Loucy (cell line): ENCODE measurements around the gene WWTR1.

Experiments used
- H2AFZ ChIP-seq: fragments of 200-600 bp; sonication (generic); 2 replicates; pipeline ENCODE4 v1.6.0; 2016; ENCODE audit warnings: antibody characterized with exemption, mild to moderate bottlenecking, low read length, moderate library complexity
- H3F3A ChIP-seq: fragments of 200-600 bp; 2 replicates; pipeline ENCODE4 v1.6.0; 2016; ENCODE audit warnings: antibody characterized with exemption, low read depth, mild to moderate bottlenecking
- H3K27me3 ChIP-seq: fragments of 200-600 bp; sonication (generic); 2 replicates; pipeline ENCODE4 v1.6.1; 2014; ENCODE audit warnings: low read length, mild to moderate bottlenecking; ENCODE audit not compliant: insufficient read depth, poor library complexity, severe bottlenecking
- H3K36me3 ChIP-seq: fragments of 200-600 bp; sonication (generic); 2 replicates; pipeline ENCODE4 v1.6.1; 2016; ENCODE audit warnings: low read length; ENCODE audit not compliant: insufficient read depth
- H3K4me1 ChIP-seq: fragments of 200-600 bp; sonication (generic); 2 replicates; pipeline ENCODE4 v1.5.1; 2014; ENCODE audit warnings: low read length, mild to moderate bottlenecking; ENCODE audit not compliant: insufficient read depth, poor library complexity, severe bottlenecking
- H3K4me2 ChIP-seq: fragments of 200-600 bp; sonication (generic); 2 replicates; pipeline ENCODE4 v1.6.0; 2014; ENCODE audit warnings: antibody characterized with exemption, low read length, low read depth, mild to moderate bottlenecking; ENCODE audit not compliant: poor library complexity, severe bottlenecking
- H3K4me3 ChIP-seq: fragments of 200-600 bp; sonication (generic); 2 replicates; pipeline ENCODE4 v1.5.1; 2014; ENCODE audit warnings: low read length, mild to moderate bottlenecking, mixed read lengths; ENCODE audit not compliant: poor library complexity, severe bottlenecking
- H3K79me2 ChIP-seq: fragments of 200-600 bp; sonication (generic); 2 replicates; pipeline ENCODE4 v1.6.1; 2014; ENCODE audit warnings: low read length; ENCODE audit not compliant: insufficient read depth
- H3K9ac ChIP-seq: fragments of 200-600 bp; sonication (generic); 2 replicates; pipeline ENCODE4 v1.6.0; 2014; ENCODE audit warnings: mild to moderate bottlenecking, low read depth, low read length, moderate library complexity; ENCODE audit not compliant: poor library complexity, severe bottlenecking
- H3K9me2 ChIP-seq: fragments of 200-600 bp; sonication (generic); replicated peaks from 2 replicates; pipeline ENCODE4 v1.6.1; 2016; ENCODE audit warnings: low read depth, low read length, mixed read lengths
- H3K9me3 ChIP-seq: fragments of 200-600 bp; sonication (generic); 2 replicates; pipeline ENCODE4 v1.6.1; 2014; ENCODE audit warnings: mild to moderate bottlenecking, antibody characterized with exemption, low read length, low read depth; ENCODE audit not compliant: insufficient read depth
- H4K20me1 ChIP-seq: fragments of 200-600 bp; sonication (generic); 2 replicates; pipeline ENCODE4 v1.6.0; 2014; ENCODE audit warnings: antibody characterized with exemption, low read length, mild to moderate bottlenecking; ENCODE audit not compliant: insufficient read depth, poor library complexity, severe bottlenecking
- CTCF ChIP-seq: fragments of 200-600 bp; sonication (generic); conservative IDR thresholded peaks from 2 replicates; pipeline ENCODE4 v1.5.1; 2014; ENCODE audit warnings: mild to moderate bottlenecking, antibody characterized with exemption, low read length
- EZH2phosphoT487 ChIP-seq: fragments of 200-600 bp; IDR thresholded peaks from 2 replicates; pipeline ENCODE4 v1.6.1; 2018; ENCODE audit warnings: antibody characterized with exemption, mild to moderate bottlenecking, moderate library complexity, borderline replicate concordance

Gene WWTR1

GRCh38 chr3:149667576-149667975 lies 9.8 kb upstream of the WWTR1 start:
- H2AFZ ChIP-seq = no peak overlapping the region

GRCh38 chr3:149663966-149664365 lies 6.1 kb upstream of the WWTR1 start:
- Histone ChIP-seq H3K36me3 (no peaks in the 10 kb centered on the region), H3F3A (no peaks in the 10 kb centered on the region), H3K4me2 (no peak overlapping the region), H3K27me3 (no peaks in the 10 kb centered on the region), H3K9ac (no peak overlapping the region), H4K20me1 (no peaks in the 10 kb centered on the region), H2AFZ (no peak overlapping the region), H3K9me3 (no peaks in the 10 kb centered on the region), H3K4me1 (no peaks in the 10 kb centered on the region), H3K4me3 (no peak overlapping the region), H3K79me2 (no peaks in the 10 kb centered on the region), H3K9me2 (no peaks in the 10 kb centered on the region)
- TF ChIP-seq CTCF (no peak), EZH2phosphoT487 (no peak)

More at GRCh38 chr3:149667576-149667975, 9.8 kb upstream of the WWTR1 start:
- Histone ChIP-seq H3K79me2 (no peaks in the 10 kb centered on the region), H3K36me3 (no peaks in the 10 kb centered on the region), H3K9me2 (no peaks in the 10 kb centered on the region), H3K4me3 (no peak overlapping the region), H3F3A (no peaks in the 10 kb centered on the region), H3K4me1 (no peaks in the 10 kb centered on the region), H4K20me1 (no peaks in the 10 kb centered on the region), H3K9me3 (no peaks in the 10 kb centered on the region), H3K9ac (no peak overlapping the region), H3K4me2 (no peak overlapping the region), H3K27me3 (no peaks in the 10 kb centered on the region)
- TF ChIP-seq EZH2phosphoT487 = no peak

GRCh38 chr3:149662240-149662887 lies 4.5 kb upstream of the WWTR1 start:
- Histone ChIP-seq H3K9me3 (no peaks in the 10 kb centered on the region), H3K4me2 (no peak overlapping the region), H4K20me1 (no peaks in the 10 kb centered on the region), H2AFZ (no peak overlapping the region), H3K9ac (no peak overlapping the region), H3K27me3 (no peaks in the 10 kb centered on the region), H3K36me3 (no peaks in the 10 kb centered on the region), H3K79me2 (no peaks in the 10 kb centered on the region), H3K9me2 (no peaks in the 10 kb centered on the region), H3K4me1 (no peaks in the 10 kb centered on the region), H3F3A (no peaks in the 10 kb centered on the region), H3K4me3 (no peak overlapping the region)
- TF ChIP-seq EZH2phosphoT487 = no peak
- TF ChIP-seq CTCF = no peak

- H3K79me2 ChIP-seq = no peaks in the 10 kb centered on the region
- H2AFZ ChIP-seq = no peak overlapping the region
- H3K4me2 ChIP-seq = no peak overlapping the region
- H3F3A ChIP-seq = no peaks in the 10 kb centered on the region
- no peaks in the 10 kb centered on the region for H3K9me3 ChIP-seq
- H3K4me3 ChIP-seq = no peak overlapping the region
- no peaks in the 10 kb centered on the region for H3K27me3 ChIP-seq
- TF ChIP-seq EZH2phosphoT487 (no peak), CTCF (no peak)
- no peaks in the 10 kb centered on the region for H4K20me1 ChIP-seq
- H3K36me3 ChIP-seq = no peaks in the 10 kb centered on the region
- no peak overlapping the region for H3K9ac ChIP-seq
- no peaks in the 10 kb centered on the region for H3K9me2 ChIP-seq
- no peaks in the 10 kb centered on the region for H3K4me1 ChIP-seq
Measured at GRCh38 chr3:149660462-149660861, 2.6 kb upstream of the WWTR1 start.
